Stimulated activated CD8-positive, alpha-beta memory T cell treated with anti-CD3 and anti-CD28 coated beads, Interleukin-2, amount 100 ng/mL, for 1 hour (primary cell): ENCODE measurements around the gene SAP30BP.
"Not testable (repeated sequence)": the region's sequence is repeated elsewhere in the genome, so short reads cannot be mapped to it uniquely, and the experiment has no call there.

Experiments used
- DNase-seq, 2 donors: peaks; one replicate each; pipeline ENCODE4 v3.0.0-alpha.2; 2020; ENCODE audit warnings: low read depth in 2 of 2

Gene SAP30BP

DNA sequence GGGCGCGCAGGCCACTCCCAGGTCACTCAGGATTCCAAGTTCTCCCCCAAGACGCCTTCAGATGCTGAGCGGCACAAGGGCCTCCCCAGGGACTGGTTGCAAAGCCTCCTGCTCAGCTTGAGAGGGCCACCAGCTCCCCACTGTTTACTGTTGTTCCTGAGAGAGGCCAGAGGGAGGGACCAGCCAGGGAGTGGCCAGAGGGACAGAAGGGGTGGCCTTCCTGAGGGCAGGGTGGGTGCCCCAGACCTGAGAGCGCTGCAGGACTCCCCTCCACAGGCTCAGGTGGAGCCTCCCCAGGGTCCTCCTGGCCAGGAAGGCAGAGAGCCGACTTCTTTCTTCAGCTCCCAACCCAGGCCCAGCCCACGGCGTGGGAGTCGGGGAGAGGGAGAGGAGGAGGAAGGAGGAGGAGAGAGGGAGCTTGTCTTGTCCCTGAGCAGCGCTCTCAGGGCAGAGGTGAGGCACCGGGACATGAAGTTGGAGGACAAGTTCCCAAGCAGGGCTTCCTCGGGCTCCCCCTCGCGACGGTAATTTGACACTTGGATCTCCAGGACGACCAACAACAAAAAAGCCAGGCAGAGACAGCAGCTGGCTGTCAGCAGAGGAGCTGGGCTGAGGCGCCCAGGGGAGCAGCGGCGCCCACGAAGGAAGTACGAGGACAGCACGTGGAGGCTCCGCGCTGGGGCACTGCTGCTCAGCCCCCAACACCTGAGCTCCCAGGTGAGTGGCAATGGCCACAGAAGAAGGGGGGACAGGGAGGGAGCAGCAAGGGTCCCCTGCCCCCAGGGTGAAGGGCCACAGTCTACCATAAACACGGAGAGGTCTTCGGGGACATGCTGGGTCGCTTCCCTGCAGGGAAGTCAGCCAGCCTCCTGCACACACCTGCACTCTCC, 33.4 kb upstream of the SAP30BP start:
- no peak for DNase-seq

DNA sequence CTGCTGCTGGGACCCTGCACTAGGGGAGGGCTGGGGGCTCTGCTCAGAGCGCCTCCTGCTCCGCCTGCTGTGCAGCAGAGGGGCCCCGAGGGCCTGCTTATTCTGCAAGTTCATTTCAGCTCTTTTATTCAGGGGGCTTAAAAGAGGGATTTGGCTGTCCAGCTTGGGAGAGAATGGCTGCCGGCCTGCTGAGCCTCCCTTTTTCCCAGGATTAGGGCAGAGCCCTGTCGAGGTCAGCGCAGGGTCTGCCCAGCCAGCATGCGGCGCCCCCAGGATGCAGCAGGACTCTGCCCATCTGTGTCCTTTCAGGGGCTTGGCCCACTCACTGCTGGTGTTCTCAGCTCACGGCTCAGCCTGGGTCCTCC, 32.8 kb upstream of the SAP30BP start:
- no peak for DNase-seq

- DNase-seq: no peak
Observed at GRCh38 chr17:75634754-75635609, 32.2 kb upstream of the SAP30BP start.

DNA sequence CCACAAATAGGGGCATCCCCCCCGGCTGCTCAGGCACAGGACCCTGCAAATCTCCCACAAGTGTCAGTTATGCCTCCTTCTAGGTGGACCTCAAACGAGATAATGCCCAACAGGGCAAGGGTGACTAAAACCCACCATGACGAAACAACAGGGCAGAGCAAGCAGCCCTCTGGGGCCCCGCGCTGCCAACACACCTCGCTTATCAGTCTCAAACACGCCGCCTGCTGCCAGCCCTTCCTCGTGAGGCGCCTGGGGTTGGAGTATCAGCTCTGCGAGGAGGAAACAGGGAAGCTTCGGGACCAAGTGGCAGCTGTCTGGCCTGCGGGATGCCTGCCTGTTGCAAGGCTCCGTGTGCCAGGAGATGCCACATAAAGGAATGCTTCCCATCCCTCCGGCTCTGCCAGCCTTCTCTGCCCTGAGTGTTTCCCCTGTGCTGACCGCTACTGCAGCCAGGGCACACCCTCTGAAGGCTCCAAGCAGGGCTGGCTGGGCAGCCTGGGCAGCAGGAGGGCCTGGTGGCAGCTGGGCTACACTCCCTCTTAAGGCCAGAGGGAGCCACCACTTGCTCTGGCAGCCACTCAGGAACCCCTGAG, 31.4 kb upstream of the SAP30BP start:
- DNase-seq: no peak

GRCh38 chr17:75636381-75637142, 30.6 kb upstream of the SAP30BP start:
- DNase-seq: no peak

GRCh38 chr17:75637143-75637538, 30.0 kb upstream of the SAP30BP start:
- no peak for DNase-seq

GRCh38 chr17:75637551-75637950, 29.6 kb upstream of the SAP30BP start:
- no peak for DNase-seq

DNA sequence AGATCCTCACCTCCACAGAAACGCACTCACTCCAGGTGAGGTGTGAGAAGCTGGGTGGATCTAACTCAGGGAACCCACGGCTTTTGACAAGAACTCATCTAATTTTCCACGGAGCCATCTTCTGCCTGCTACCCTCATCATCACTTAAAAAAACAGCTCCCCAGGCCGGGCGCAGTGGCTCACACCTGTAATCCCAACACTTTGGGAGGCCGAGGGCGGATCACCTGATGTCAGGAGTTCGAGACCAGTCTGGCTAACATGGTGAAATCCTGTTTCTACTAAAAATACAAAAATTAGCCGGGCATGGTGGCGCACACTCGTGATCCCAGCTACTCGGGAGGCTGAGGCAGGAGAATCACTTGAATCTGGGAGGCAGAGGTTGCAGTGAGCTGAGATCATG, 29.1 kb upstream of the SAP30BP start:
- not testable (repeated sequence) for DNase-seq

- no peak for DNase-seq
Observed at GRCh38 chr17:75638893-75639292, 28.2 kb upstream of the SAP30BP start.

DNA sequence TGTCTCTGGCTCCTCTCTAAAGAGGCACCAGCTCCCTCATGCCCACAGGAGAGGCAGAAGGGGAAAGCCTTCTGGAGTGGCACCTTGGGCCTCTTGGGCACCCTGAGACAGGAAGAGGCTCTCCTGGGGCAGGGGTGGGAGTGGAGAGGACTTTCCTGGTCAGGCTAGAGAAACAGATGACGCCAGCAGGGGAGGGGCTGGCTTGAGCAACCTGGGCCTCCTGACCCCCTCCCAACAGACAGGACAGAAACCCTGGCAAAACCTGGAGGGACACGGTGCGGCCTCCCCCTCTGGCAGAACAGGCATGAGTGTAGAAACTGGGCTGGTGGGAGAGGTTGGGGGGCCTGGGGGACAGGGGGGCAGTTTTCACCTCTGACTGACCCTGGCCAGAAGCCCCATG, 27.8 kb upstream of the SAP30BP start:
- DNase-seq: no peak

- no peak for DNase-seq
Observed at GRCh38 chr17:75639771-75640555, 27.2 kb upstream of the SAP30BP start.

DNA sequence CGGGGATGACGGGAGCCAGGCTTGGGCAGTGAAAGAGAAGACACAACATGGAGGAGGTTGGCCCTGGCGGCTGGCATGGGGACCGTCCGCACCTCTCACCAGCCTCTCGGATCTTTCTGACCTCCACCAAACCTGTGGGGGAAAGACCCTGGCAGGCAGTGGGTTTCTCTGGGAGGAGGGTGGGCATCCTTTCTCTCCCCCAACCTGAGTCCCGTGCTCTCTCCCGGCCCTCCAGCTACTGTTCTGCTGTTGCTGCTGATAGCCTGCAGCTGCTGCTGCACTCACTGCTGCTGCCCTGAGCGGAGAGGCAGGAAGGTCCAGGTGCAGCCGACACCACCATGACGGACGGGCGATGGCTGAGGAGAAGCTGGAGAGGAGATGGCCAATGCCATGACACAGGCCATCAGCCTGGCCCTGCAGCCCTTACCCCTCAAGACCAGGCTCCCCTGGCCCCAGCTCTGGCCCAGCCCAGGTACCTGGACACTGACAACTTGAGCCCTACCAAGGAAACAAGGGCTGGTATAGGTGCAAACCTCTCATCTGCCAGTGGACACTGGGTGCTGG, 26.5 kb upstream of the SAP30BP start:
- no peak for DNase-seq

- no peak for DNase-seq
Observed at GRCh38 chr17:75641343-75641742, 25.8 kb upstream of the SAP30BP start.

GRCh38 chr17:75642182-75642783, 24.9 kb upstream of the SAP30BP start:
- DNase-seq: no peak

- DNase-seq: no peak
Observed at GRCh38 chr17:75642784-75643642, 24.1 kb upstream of the SAP30BP start.

DNA sequence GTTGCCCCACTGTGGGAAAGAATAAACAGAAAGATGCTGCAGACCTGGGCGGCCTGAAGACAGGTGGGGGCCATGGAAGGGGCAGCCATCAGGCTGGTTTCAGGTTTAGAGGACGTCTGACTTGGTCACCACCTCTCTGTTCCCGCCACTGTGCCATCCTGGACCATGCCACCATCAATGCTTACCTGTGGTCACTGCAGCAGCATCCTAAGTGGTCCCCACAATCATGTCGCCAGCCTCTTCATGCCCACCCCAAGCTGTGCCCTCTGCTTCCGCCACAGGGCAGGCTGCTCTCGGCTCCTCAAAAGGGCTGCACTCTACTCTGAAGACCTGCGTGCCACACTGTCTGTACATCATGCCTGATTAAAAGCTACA, 23.5 kb upstream of the SAP30BP start:
- no peak for DNase-seq

- no peak for DNase-seq
Observed at GRCh38 chr17:75645501-75645888, 21.6 kb upstream of the SAP30BP start.

- no peak for DNase-seq
Observed at GRCh38 chr17:75645889-75646637, 21.1 kb upstream of the SAP30BP start.

DNA sequence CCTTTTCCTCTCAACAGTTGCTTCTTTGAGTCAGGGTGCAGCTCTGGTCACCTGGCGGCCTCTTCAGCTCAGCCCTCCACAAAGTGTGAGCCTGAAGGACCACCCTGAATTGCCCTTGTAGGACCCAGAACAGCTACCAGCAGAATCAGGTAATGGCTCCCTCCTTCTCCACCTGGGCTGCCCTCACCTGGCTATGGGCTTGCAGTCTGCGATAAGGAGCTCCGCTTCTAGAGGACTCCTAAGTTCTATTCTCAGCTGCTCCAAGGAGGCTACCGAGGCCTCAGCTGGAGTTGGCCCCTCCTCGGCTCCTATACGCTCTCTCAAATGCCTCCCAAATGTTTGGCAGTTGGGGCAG, 20.5 kb upstream of the SAP30BP start:
- DNase-seq: no peak
